ENCODE measurements around the gene MARK4.
"Not testable (repeated sequence)": the region's sequence is repeated elsewhere in the genome, so short reads cannot be mapped to it uniquely, and the experiment has no call there.

MARK4 gene

GRCh38 chr19:45244133-45244794 lies 6.8 kb upstream of the MARK4 start:
- no peak for DNase-seq

- DNase-seq = no peak
These were observed 5.7 kb upstream of the MARK4 start, which contains the start of gene EXOC3L2 for GRCh38 chr19:45245334-45245787. EXOC3L2 (minus strand) TSS chr19:45245407; CDS start chr19:45239045, 6,362 bp downstream.

- DNase-seq = no peak
These were observed 5.2 kb upstream of the MARK4 start for GRCh38 chr19:45245826-45246225.

- no peak for DNase-seq
These were observed 3.9 kb upstream of the MARK4 start for GRCh38 chr19:45247136-45247535.

- no peak for DNase-seq
These were observed 1.6 kb upstream of the MARK4 start for GRCh38 chr19:45249261-45250033.

- DNase-seq = no peak
These were observed 747 bp upstream of the MARK4 start for GRCh38 chr19:45250216-45250831.

GRCh38 chr19:45251452-45252354 lies 632 bp downstream of the MARK4 start:
- DNase-seq = no peak

- DNase-seq = no peak
These were observed 2.4 kb downstream of the MARK4 start for GRCh38 chr19:45253396-45254027.

- no peak for DNase-seq
These were observed 3.0 kb downstream of the MARK4 start for GRCh38 chr19:45254044-45254531.

- no peak for DNase-seq
These were observed 4.6 kb downstream of the MARK4 start for GRCh38 chr19:45255611-45256157.

GRCh38 chr19:45256836-45257235 lies 5.8 kb downstream of the MARK4 start:
- no peak for DNase-seq

GRCh38 chr19:45258862-45259261 lies 7.8 kb downstream of the MARK4 start:
- DNase-seq = no peak

GRCh38 chr19:45262570-45262969 lies 11.5 kb downstream of the MARK4 start:
- DNase-seq = no peak

- DNase-seq = no peak
These were observed 11.9 kb downstream of the MARK4 start for GRCh38 chr19:45263013-45263412.

GRCh38 chr19:45264781-45265317 lies 13.8 kb downstream of the MARK4 start:
- no peak for DNase-seq

- DNase-seq = no peak
These were observed 14.3 kb downstream of the MARK4 start for GRCh38 chr19:45265375-45265774.

GRCh38 chr19:45267296-45267695 lies 16.2 kb downstream of the MARK4 start:
- no peak for DNase-seq

- DNase-seq = not testable (repeated sequence)
These were observed 18.9 kb downstream of the MARK4 start for GRCh38 chr19:45269939-45270338.

- no peak for DNase-seq
These were observed 20.1 kb downstream of the MARK4 start for GRCh38 chr19:45271098-45271734.

- DNase-seq = no peak
These were observed 20.7 kb downstream of the MARK4 start for GRCh38 chr19:45271735-45272108.

- no peak for DNase-seq
These were observed 22.4 kb downstream of the MARK4 start for GRCh38 chr19:45273521-45273855.
